Right hindlimb (tissue), 1 donor: ENCODE results near the gene KIF19.

Experiments used
- DNase-seq: peaks from one replicate; pipeline ENCODE4 v3.0.0-alpha.2; 2018

The KIF19 gene

GRCh38 chr17:74367206-74367605, 41.2 kb downstream of the KIF19 start, which contains the start of gene GPR142:
Gene GPR142, plus strand, starts transcription at chr17:74367506. Its CDS starts 2,035 bp downstream, at chr17:74369541.
- no peak for DNase-seq

GRCh38 chr17:74368341-74369081, 42.5 kb downstream of the KIF19 start:
- peak; percentile 66 for DNase-seq

- no peak for DNase-seq
Measured at GRCh38 chr17:74369221-74369620, 43.2 kb downstream of the KIF19 start.

- DNase-seq = no peak
Measured at GRCh38 chr17:74369665-74370490, 43.9 kb downstream of the KIF19 start.

GRCh38 chr17:74371653-74372147, 45.7 kb downstream of the KIF19 start:
- DNase-seq = no peak

GRCh38 chr17:74372426-74372825, 46.4 kb downstream of the KIF19 start:
- DNase-seq = peak; percentile 6

GRCh38 chr17:74373838-74374606, 48.0 kb downstream of the KIF19 start:
- DNase-seq = peak; percentile 48

- DNase-seq = peak; percentile 25
Measured at GRCh38 chr17:74374858-74375257, 48.8 kb downstream of the KIF19 start.

- DNase-seq = peak; percentile 95
Measured at GRCh38 chr17:74379495-74380085, 53.6 kb downstream of the KIF19 start.

GRCh38 chr17:74380086-74380958, 54.3 kb downstream of the KIF19 start:
- DNase-seq = peak; percentile 75

- DNase-seq = peak; percentile 22
Measured at GRCh38 chr17:74380959-74381808, 55.2 kb downstream of the KIF19 start.

GRCh38 chr17:74383141-74383540, 57.1 kb downstream of the KIF19 start:
- peak; percentile 13 for DNase-seq

- no peak for DNase-seq
Measured at GRCh38 chr17:74385201-74385600, 59.2 kb downstream of the KIF19 start.

GRCh38 chr17:74386386-74386785, 60.4 kb downstream of the KIF19 start:
- DNase-seq = peak; percentile 65

GRCh38 chr17:74387365-74388218, 61.6 kb downstream of the KIF19 start:
- peak; percentile 11 for DNase-seq

GRCh38 chr17:74389084-74389753, 63.2 kb downstream of the KIF19 start:
- DNase-seq = peak; percentile 7

- DNase-seq = no peak
Measured at GRCh38 chr17:74389937-74390679, 64.1 kb downstream of the KIF19 start.
